Measurements from ENCODE around the gene COMMD6. TPM values are rescaled to one million over a fixed set of nuclear protein-coding genes. Genes with fewer than 3 reads are reported as not detected.

The COMMD6 gene
- total RNA-seq, 2 donors from 2014 or later: 6.3 to 286 TPM

DNA sequence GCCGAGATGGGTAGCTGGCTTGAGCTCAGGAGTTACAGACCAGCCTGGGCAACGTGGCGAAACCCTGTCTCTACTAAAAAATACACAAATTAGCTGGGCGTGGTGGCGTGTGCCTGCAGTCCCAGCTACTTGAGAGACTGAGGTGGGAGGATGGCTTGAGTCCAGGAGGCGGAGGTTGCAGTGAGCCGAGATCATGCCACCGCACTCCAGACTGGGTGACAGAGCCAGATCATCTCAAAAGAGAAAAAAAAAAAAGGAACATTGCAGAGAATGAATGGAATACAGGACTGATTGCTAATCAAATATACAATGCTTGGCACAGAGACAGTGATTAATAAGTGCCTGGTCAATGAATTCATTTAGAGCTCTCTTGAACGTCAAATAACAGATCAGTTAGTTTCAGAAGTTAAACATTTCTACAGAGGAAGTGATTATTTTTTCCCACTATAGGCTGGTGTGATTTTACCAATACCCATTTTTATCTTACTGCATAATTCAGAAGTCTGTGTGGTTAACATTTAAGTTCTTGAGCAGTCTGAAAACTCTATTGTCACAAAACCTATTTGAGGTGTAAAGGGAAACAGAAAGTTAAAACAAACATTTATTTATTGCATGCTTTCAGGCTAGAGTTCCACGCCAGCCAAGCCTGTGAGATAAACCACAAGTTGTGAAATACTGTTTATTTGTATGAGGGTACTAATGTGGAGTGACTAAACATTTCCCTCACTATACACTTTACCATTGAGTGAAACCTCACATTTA lies 48.0 kb downstream of the COMMD6 start:
- peak in 3 of 4 donors; percentile 23 to 53 (median 26) for DNase-seq
- peak; percentile 66 for ATAC-seq
- H3K27ac ChIP-seq: peak overlapping the region in 3 of 4 donors; percentile 33 to 59 (median 58)
- H3K4me1 ChIP-seq: peaks cover 13% of the 10 kb centered on the region
- no peaks in the 10 kb centered on the region for H3K27me3 ChIP-seq
- no peak for TF ChIP-seq POLR2A (IDR thresholded peaks at IDR 0.05)
- TF ChIP-seq, protein P1, sequence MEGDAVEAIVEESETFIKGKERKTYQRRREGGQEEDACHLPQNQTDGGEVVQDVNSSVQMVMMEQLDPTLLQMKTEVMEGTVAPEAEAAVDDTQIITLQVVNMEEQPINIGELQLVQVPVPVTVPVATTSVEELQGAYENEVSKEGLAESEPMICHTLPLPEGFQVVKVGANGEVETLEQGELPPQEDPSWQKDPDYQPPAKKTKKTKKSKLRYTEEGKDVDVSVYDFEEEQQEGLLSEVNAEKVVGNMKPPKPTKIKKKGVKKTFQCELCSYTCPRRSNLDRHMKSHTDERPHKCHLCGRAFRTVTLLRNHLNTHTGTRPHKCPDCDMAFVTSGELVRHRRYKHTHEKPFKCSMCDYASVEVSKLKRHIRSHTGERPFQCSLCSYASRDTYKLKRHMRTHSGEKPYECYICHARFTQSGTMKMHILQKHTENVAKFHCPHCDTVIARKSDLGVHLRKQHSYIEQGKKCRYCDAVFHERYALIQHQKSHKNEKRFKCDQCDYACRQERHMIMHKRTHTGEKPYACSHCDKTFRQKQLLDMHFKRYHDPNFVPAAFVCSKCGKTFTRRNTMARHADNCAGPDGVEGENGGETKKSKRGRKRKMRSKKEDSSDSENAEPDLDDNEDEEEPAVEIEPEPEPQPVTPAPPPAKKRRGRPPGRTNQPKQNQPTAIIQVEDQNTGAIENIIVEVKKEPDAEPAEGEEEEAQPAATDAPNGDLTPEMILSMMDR (IDR thresholded peaks at IDR 0.05): no peak
- H3K36me3 ChIP-seq (replicated peaks in 1 of 2; ENCODE audit: insufficient read depth in 1 of 2, low read depth in 2 of 2): no peaks in the 10 kb centered on the region
- intact Hi-C loops (cut with DNase I): no loop called here
- H3K4me3 ChIP-seq: no peak overlapping the region
- H3K9me3 ChIP-seq: no peaks in the 10 kb centered on the region
- WGBS, 2 donors: 15 to 17% methylated on average over 10 of the region's 10 CpGs

DNA sequence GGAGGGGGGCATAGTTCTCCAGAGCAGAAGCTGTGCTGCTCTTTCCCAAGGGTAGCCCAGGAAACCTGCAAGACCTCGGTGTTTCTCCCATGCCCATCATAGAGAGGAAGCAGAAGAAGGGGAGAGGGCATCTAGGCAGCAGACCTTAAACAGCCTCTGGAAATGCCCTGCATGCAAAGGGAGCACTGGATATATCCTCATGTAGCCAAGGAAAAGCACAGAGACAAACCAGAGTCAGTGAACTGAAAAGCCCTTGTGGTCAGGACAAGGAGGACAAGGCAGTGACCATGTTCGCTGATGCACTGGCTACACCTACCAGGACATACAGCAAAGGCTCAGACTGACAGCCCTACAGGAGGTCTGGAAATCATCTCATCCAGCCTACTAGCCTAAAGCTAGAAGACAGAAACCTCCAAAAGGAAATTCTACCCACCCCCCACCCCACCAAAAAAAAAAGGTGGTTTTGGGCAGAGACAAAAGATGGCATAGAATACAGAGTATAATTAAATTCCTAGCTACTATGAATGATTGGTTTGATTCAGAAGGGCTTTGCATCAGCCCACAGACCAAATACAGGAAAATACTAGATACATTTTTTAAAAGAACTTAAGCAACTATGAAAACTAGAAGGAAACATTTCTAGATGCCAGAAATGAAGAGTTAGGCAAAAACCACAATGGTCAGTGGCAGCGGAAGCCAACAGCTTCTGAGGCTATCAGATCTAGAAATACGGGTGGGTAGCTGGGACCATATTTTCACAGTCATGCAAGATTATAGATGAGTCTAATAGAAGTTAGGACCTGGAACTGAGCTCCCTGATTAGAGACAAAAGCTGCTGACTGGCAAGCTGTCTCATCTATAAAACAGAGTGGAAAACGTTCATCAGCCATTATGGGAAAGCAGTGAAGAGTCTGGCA lies 51.2 kb downstream of the COMMD6 start:
- TF ChIP-seq, protein P1 (IDR thresholded peaks at IDR 0.05): no peak
- TF ChIP-seq POLR2A (IDR thresholded peaks at IDR 0.05): no peak
- 52 to 54% methylated on average over 5 of the region's 5 CpGs for WGBS, 2 donors
- Histone ChIP-seq H3K36me3 (replicated peaks in 1 of 2; ENCODE audit: insufficient read depth in 1 of 2, low read depth in 2 of 2) (no peaks in the 10 kb centered on the region), H3K4me1 (peaks cover 18% of the 10 kb centered on the region), H3K27ac (peak overlapping the region in 2 of 4 donors; percentile 9 to 31), H3K27me3 (no peaks in the 10 kb centered on the region), H3K4me3 (no peak overlapping the region), H3K9me3 (no peaks in the 10 kb centered on the region)
- ATAC-seq (no peak), DNase-seq (no peak)
- intact Hi-C loops (cut with DNase I): no loop called here

DNA sequence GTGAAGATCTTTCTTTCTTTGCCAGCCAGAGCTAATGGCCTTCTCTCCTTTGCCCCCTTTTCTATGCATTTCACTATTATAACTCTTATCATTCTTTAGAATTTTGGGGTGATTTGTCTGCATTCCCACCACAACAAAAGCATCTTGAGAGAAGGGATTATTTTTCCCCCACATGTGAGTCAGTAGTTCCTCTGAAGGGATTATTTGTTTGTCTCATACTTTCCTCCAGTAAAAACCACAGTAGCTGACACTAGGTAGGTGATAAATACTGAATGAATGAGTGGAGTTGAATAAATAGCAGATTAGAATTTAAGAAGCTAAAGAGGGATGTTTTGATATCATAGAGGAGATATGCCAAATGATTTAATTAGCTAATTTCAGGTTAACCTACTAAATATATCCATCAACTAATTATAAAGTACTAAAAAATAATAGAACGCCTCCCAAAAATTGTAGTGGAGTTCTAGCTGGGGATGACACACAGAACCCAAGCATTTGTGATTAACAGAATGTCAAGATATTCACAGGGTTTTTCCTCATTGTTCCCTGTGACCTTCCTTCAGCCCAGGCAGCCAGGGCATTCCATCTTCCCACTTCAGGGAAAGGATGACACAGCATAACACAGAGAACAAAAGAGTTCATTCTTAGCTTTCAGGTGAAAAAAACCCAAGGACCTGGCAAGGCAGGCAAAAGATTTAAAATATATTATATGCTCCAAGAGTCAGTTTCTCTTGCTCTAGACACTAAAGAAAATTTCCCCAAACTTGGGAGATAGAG lies 52.2 kb downstream of the COMMD6 start:
- Histone ChIP-seq H3K36me3 (replicated peaks in 1 of 2; ENCODE audit: insufficient read depth in 1 of 2, low read depth in 2 of 2) (no peaks in the 10 kb centered on the region), H3K27ac (peak overlapping the region in 3 of 4 donors; percentile 9 to 31 (median 15)), H3K4me3 (no peak overlapping the region), H3K9me3 (no peaks in the 10 kb centered on the region), H3K27me3 (no peaks in the 10 kb centered on the region), H3K4me1 (peaks cover 18% of the 10 kb centered on the region)
- ATAC-seq (no peak), DNase-seq (no peak)
- intact Hi-C loops (cut with DNase I): no loop called here
- WGBS, 2 donors: 57 to 64% methylated on average over 1 of the region's 1 CpG
- TF ChIP-seq, protein P1 (IDR thresholded peaks at IDR 0.05): no peak
- TF ChIP-seq POLR2A (IDR thresholded peaks at IDR 0.05): no peak

DNA sequence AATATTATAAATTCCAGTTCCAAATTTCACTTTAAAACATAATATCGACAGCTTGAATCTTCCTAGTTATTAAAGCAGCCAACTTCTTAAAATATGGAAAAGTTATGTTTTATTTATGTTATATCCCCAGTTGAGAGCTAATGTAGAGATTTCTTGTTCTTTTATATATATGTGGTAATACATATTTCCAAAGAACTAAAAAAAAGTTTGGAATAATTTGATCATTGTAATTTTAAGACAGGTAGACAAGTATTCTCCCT lies 54.9 kb downstream of the COMMD6 start:
- 0% methylated on average over 1 of the region's 1 CpG for whole genome bisulfite sequencing, 2 donors
- TF ChIP-seq POLR2A (IDR thresholded peaks at IDR 0.05): no peak
- TF ChIP-seq, protein P1 (IDR thresholded peaks at IDR 0.05): no peak
- H3K27me3 ChIP-seq: no peaks in the 10 kb centered on the region
- no peak for DNase-seq
- ATAC-seq: no peak
- peak overlapping the region; percentile 49 to 98 for H3K4me3 ChIP-seq
- no peaks in the 10 kb centered on the region for H3K36me3 ChIP-seq (replicated peaks in 1 of 2; ENCODE audit: insufficient read depth in 1 of 2, low read depth in 2 of 2)
- peak overlapping the region in 3 of 4 donors; percentile 81 to 86 (median 85) for H3K27ac ChIP-seq
- H3K4me1 ChIP-seq: peaks cover 23% of the 10 kb centered on the region
- H3K9me3 ChIP-seq: no peaks in the 10 kb centered on the region
- intact Hi-C loops (cut with DNase I): loop anchor here (5.0 kb wide), 1 partner anchor 110 kb away; no protein-coding TSS in a partner anchor

Measured in body of pancreas (tissue), 4 donors.